Ovary (tissue), 3 donors: ENCODE results near the gene TUBA3C.

ENCODE experiments used
- EP300 ChIP-seq: sonication (generic); formaldehyde crosslinking; IDR thresholded peaks from one replicate; pipeline ENCODE4 v1.6.1; 2017; ENCODE audit warnings: antibody characterized with exemption
- POLR2A ChIP-seq: fragments of 450-650 bp; IDR thresholded peaks from one replicate; pipeline ENCODE4 v1.6.1; 2017; ENCODE audit warnings: antibody characterized with exemption, mild to moderate bottlenecking, moderate library complexity
- TF ChIP-seq, protein P1 (sequence below), 3 donors: fragments of 450-650 bp in 2 of 3; fragments of 200-600 bp in 1 of 3; IDR thresholded peaks; one replicate each; pipeline versions ENCODE4 v1.5.1 to v1.8.0; 2016 to 2022; ENCODE audit warnings: antibody characterized with exemption in 3 of 3, mild to moderate bottlenecking in 1 of 3
- donor health status: DM: no; HTN: no; CAD: no.

DNA sequence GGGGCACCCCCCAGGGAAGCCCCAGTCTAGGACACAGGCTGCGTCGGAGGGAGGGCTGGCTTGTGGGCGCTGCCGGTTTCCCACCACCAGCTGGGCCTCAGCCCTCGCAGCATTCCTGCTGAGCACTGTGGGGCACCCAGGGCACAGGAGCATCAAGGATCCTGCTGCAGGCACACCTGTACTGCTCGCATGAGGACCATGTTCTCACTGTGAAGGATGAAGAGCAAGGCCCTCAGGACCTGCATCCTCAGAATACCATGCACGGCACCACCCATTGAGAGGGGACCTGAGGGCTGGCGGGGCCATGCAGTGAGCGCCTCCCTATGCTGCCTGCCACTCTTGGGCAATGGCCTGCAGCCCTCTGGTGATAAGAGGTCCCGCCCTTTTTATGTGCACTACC, 31.4 kb downstream of the TUBA3C start:
- TF ChIP-seq, protein P1, sequence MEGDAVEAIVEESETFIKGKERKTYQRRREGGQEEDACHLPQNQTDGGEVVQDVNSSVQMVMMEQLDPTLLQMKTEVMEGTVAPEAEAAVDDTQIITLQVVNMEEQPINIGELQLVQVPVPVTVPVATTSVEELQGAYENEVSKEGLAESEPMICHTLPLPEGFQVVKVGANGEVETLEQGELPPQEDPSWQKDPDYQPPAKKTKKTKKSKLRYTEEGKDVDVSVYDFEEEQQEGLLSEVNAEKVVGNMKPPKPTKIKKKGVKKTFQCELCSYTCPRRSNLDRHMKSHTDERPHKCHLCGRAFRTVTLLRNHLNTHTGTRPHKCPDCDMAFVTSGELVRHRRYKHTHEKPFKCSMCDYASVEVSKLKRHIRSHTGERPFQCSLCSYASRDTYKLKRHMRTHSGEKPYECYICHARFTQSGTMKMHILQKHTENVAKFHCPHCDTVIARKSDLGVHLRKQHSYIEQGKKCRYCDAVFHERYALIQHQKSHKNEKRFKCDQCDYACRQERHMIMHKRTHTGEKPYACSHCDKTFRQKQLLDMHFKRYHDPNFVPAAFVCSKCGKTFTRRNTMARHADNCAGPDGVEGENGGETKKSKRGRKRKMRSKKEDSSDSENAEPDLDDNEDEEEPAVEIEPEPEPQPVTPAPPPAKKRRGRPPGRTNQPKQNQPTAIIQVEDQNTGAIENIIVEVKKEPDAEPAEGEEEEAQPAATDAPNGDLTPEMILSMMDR (IDR thresholded peaks at IDR 0.05) = no peak
- TF ChIP-seq POLR2A = no peak
- TF ChIP-seq EP300 = no peak
